Brain microvascular endothelial cell (primary cell): ENCODE measurements around the gene RNF151.

Experiments used
- DNase-seq: peaks from one replicate; pipeline ENCODE4 v3.0.0-alpha.2; 2020
- H3K27ac ChIP-seq: fragments of 250-450 bp; sonication (Bioruptor Pico); 2 replicates; pipeline ENCODE4 v1.5.1; 2020; ENCODE audit warnings: mild to moderate bottlenecking, moderate library complexity
- H3K27me3 ChIP-seq: fragments of 250-450 bp; sonication (Bioruptor Pico); replicated peaks from 2 replicates; pipeline ENCODE4 v1.5.1; 2020; ENCODE audit warnings: mild to moderate bottlenecking
- H3K36me3 ChIP-seq: fragments of 250-450 bp; sonication (Bioruptor Pico); replicated peaks from 2 replicates; pipeline ENCODE4 v1.5.1; 2020; ENCODE audit warnings: mild to moderate bottlenecking
- H3K4me3 ChIP-seq: 2 replicates; pipeline ENCODE4 v1.5.1; 2011; ENCODE audit warnings: low read depth, mild to moderate bottlenecking, control low read depth, low read length, moderate library complexity
- in situ Hi-C: cut with HindIII; loops from 2 replicates; pipeline ENCODE4 v1.10.0; 2017; ENCODE audit warnings: low sequenced_read_pairs, low pct_ligation_motif_present
- TF ChIP-seq, protein P1 (sequence below): IDR thresholded peaks from 2 replicates; pipeline ENCODE4 v1.5.1; 2011; ENCODE audit warnings: low read depth, mild to moderate bottlenecking, moderate library complexity, low read length, control low read depth, inconsistent platforms; ENCODE audit errors: missing control alignments

The RNF151 gene

DNA sequence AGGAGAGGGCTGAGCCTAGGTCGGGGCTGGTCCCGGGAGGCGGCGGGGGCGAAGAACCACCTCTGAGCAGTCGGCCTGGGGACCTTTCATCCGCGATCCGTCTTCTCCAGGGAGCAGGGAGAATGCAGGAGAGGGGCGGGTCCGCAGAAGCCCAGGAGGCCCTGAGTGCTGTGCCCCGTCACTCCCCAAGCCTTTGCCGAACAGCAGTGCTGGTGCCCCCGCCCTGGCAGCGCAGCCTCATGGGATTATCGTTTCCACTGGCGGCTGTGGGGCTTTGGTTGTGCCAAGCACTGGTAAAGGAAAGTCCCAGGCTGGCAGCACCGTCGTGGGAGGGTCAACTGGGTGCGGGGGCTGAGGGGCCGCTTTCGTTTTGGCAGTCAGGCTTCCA lies 5.8 kb downstream of the RNF151 start:
- DNase-seq, result no peak
- peak overlapping the region; percentile 78 for H3K27ac ChIP-seq
- H3K36me3 ChIP-seq, result peaks cover 32% of the 10 kb centered on the region
- no peaks in the 10 kb centered on the region for H3K27me3 ChIP-seq
- TF ChIP-seq, protein P1, sequence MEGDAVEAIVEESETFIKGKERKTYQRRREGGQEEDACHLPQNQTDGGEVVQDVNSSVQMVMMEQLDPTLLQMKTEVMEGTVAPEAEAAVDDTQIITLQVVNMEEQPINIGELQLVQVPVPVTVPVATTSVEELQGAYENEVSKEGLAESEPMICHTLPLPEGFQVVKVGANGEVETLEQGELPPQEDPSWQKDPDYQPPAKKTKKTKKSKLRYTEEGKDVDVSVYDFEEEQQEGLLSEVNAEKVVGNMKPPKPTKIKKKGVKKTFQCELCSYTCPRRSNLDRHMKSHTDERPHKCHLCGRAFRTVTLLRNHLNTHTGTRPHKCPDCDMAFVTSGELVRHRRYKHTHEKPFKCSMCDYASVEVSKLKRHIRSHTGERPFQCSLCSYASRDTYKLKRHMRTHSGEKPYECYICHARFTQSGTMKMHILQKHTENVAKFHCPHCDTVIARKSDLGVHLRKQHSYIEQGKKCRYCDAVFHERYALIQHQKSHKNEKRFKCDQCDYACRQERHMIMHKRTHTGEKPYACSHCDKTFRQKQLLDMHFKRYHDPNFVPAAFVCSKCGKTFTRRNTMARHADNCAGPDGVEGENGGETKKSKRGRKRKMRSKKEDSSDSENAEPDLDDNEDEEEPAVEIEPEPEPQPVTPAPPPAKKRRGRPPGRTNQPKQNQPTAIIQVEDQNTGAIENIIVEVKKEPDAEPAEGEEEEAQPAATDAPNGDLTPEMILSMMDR, result no peak
- in situ Hi-C loops, result no loop called here
- peak overlapping the region; percentile 91 for H3K4me3 ChIP-seq

DNA sequence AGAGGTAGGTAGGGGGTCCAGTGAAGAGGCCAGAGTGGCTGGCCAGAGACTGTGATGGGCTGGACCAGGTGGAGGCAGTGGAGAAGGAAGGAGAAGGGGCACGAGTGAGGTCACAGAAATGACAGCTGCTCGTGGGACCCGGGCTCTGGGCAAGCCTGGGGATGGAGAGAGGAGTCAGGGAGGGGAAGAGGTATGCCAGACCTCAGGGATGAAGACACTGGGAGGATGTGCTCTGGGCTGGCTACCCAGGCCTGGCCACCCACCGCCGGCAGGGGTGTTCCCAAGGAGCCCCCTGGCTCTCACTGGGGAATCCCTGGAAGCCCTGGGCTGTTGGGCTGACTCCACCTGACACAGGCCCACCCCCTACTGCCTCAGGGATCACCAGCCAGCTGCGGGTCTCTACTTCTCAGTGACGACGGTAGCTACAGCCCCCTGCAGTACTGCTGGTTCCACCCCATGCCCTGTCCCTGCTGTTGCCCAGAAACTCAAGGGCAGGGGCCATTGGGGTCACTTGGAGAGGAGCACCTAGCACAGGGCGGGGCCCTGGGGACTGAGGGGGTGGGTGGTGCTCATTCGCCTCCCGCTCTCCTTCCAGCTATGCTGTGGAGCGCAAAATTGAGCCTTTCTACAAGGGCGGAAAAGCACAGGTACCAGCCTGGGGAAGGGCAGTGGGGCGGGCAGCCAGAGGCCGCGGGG lies 7.0 kb downstream of the RNF151 start:
- H3K4me3 ChIP-seq, result no peak overlapping the region
- TF ChIP-seq, protein P1, result no peak
- H3K36me3 ChIP-seq, result peaks cover 44% of the 10 kb centered on the region
- in situ Hi-C loops, result no loop called here
- DNase-seq, result no peak
- no peak overlapping the region for H3K27ac ChIP-seq
- no peaks in the 10 kb centered on the region for H3K27me3 ChIP-seq

DNA sequence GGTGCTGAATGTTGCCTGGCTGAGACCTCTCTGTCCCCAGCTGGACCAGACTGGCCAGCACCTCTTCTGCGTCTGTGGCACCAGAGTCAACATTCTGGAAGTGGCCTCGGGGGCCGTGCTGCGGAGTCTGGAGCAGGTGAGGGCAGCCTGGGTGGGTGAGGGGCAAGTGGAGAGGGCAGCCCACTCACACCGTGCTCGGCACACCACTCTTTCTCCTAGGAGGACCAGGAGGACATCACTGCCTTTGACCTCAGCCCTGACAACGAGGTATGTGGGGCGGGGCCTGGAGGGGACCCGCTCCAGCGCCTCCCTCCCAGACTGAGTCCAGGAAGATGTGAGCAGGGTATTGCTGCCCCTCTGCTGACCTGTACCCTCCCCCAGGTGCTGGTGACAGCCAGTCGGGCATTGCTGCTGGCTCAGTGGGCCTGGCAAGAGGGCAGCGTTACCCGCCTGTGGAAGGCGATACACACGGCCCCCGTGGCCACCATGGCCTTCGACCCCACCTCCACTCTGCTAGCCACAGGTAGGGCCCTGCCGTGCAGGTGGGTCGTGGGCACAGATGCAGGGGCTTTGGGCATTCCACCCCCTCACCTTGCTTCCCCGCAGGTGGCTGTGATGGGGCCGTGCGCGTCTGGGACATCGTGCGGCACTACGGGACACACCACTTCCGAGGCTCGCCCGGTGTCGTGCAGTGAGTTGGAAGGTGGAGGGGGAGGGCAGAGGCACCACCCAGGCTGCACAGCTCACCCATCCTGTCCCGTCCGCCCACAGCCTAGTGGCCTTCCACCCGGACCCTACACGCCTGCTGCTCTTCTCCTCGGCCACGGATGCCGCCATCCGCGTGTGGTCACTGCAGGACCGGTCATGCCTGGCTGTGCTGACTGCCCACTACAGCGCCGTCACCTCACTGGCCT lies 7.8 kb downstream of the RNF151 start:
- TF ChIP-seq, protein P1, result no peak
- no peak for DNase-seq

DNA sequence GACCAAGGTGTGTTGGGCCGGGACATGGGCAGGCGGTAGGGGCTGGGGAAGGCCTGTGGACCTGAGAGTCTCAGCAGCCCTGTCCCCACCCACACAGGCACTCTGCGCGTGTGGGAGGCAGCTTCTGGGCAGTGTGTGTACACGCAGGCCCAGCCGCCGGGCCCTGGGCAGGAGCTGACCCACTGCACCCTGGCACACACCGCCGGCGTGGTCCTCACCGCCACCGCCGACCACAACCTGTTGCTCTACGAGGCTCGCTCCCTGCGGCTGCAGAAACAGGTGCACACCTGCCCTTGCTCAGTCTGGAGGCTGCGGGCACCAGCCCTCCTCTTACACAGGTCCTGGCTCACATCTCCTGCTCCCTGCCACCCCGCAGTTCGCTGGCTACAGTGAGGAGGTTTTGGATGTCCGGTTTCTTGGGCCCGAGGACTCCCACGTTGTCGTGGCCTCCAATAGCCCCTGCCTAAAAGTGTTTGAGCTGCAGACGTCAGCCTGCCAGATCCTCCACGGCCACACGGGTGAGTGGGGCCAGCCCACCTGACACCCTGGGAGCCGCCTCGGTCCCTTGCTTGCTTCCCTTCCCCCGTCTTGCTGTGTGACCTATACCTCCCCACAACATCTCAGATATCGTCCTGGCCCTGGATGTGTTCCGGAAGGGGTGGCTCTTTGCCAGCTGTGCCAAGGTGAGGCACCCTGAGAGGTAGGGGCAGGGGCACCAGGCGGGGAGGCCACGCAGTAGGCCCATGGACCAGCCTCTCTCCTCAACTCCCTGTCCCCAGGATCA lies 9.0 kb downstream of the RNF151 start:
- TF ChIP-seq, protein P1, result no peak
- peaks cover 15% of the 10 kb centered on the region for H3K27me3 ChIP-seq
- DNase-seq, result no peak
- no peak overlapping the region for H3K4me3 ChIP-seq
- H3K36me3 ChIP-seq, result peaks cover 47% of the 10 kb centered on the region
- in situ Hi-C loops, result no loop called here
- no peak overlapping the region for H3K27ac ChIP-seq

More for the DNA sequence above, 7.8 kb downstream of the RNF151 start:
- Histone ChIP-seq H3K36me3 (peaks cover 47% of the 10 kb centered on the region), H3K27me3 (peaks cover 3% of the 10 kb centered on the region), H3K27ac (no peak overlapping the region), H3K4me3 (no peak overlapping the region)
- in situ Hi-C loops, result no loop called here

DNA sequence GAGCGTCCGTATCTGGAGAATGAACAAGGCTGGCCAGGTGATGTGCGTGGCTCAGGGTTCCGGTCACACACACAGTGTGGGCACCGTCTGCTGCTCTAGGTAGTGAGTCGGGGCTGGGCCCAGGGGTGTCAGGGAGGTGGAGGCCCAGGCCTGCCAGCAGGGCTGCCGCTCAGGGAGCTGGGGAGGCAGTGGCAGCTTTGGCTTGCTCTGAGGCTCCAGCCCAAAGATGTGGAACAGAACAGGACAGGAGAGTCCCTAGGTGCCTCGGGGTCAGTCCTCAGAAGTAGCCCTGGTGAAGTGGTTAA lies 9.5 kb downstream of the RNF151 start:
- H3K27ac ChIP-seq, result no peak overlapping the region
- TF ChIP-seq, protein P1, result no peak
- DNase-seq, result no peak
- in situ Hi-C loops, result no loop called here
- no peak overlapping the region for H3K4me3 ChIP-seq
- peaks cover 47% of the 10 kb centered on the region for H3K36me3 ChIP-seq
- peaks cover 21% of the 10 kb centered on the region for H3K27me3 ChIP-seq
